GM15510 (cell line): ENCODE data around the gene SMAD2.

Source experiments
- POLR2A ChIP-seq: IDR thresholded peaks from 3 replicates; pipeline ENCODE4 v1.6.1; 2011; ENCODE audit warnings: borderline replicate concordance; ENCODE audit not compliant: insufficient read length; ENCODE audit errors: extremely low read depth

SMAD2 gene

GRCh38 chr18:47887227-47887626 is 43.2 kb downstream of the SMAD2 start:
- no peak for TF ChIP-seq POLR2A

GRCh38 chr18:47883771-47884413 is 46.6 kb downstream of the SMAD2 start:
- TF ChIP-seq POLR2A = no peak

GRCh38 chr18:47882641-47883040 is 47.8 kb downstream of the SMAD2 start:
- TF ChIP-seq POLR2A = no peak

- no peak for TF ChIP-seq POLR2A
Observed at GRCh38 chr18:47881752-47882455, 48.6 kb downstream of the SMAD2 start.

- TF ChIP-seq POLR2A = no peak
Observed at GRCh38 chr18:47881042-47881441, 49.4 kb downstream of the SMAD2 start.

- TF ChIP-seq POLR2A = no peak
Observed at GRCh38 chr18:47877892-47878291, 52.6 kb downstream of the SMAD2 start.

GRCh38 chr18:47876813-47877212 is 53.6 kb downstream of the SMAD2 start:
- no peak for TF ChIP-seq POLR2A

- no peak for TF ChIP-seq POLR2A
Observed at GRCh38 chr18:47873625-47874024, 56.8 kb downstream of the SMAD2 start.

- TF ChIP-seq POLR2A = no peak
Observed at GRCh38 chr18:47872426-47872825, 58.0 kb downstream of the SMAD2 start.

- no peak for TF ChIP-seq POLR2A
Observed at GRCh38 chr18:47871288-47871687, 59.2 kb downstream of the SMAD2 start.

- no peak for TF ChIP-seq POLR2A
Observed at GRCh38 chr18:47870605-47871004, 59.9 kb downstream of the SMAD2 start.

- TF ChIP-seq POLR2A = no peak
Observed at GRCh38 chr18:47868744-47869143, 61.7 kb downstream of the SMAD2 start.

GRCh38 chr18:47865183-47865582 is 65.3 kb downstream of the SMAD2 start:
- TF ChIP-seq POLR2A = no peak

GRCh38 chr18:47863041-47863440 is 67.4 kb downstream of the SMAD2 start:
- no peak for TF ChIP-seq POLR2A

GRCh38 chr18:47858607-47859006 is 71.9 kb downstream of the SMAD2 start:
- no peak for TF ChIP-seq POLR2A

GRCh38 chr18:47847635-47848034 is 82.8 kb downstream of the SMAD2 start:
- TF ChIP-seq POLR2A = no peak
